Measurements from ENCODE around the gene MED12L.

MED12L gene

DNA sequence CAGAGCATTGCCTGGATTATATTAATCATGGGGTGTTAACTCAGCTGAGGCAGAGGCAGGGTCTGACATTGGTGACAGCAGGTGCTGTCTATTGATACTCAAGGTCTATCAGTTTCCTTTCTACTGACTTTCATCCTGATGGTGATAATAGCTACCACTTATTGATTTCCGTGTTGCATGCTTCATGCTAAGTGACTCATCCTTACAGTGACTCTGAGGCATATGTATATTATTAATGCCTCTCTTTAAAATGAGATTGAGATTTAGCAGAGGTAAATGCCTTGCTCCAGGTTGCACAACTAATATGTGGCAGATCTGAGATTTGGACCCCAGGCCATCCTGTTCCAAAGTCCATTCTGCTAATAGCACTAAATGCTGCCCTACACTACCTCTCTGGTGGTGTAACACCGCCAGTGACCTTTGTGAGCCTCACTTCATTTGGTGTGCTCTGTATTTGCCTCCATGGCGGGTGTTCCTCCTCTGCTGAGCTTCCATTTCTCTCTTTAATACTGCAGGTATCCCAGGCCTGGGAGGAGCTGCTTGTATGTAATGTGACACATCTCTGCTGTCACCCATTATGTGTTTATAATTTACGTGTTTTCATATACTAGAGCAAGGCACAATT is 67.1 kb downstream of the MED12L start:
- DNase-seq (ENCODE audit: extremely low read depth, low read depth): no peak
- TF ChIP-seq, protein P1, sequence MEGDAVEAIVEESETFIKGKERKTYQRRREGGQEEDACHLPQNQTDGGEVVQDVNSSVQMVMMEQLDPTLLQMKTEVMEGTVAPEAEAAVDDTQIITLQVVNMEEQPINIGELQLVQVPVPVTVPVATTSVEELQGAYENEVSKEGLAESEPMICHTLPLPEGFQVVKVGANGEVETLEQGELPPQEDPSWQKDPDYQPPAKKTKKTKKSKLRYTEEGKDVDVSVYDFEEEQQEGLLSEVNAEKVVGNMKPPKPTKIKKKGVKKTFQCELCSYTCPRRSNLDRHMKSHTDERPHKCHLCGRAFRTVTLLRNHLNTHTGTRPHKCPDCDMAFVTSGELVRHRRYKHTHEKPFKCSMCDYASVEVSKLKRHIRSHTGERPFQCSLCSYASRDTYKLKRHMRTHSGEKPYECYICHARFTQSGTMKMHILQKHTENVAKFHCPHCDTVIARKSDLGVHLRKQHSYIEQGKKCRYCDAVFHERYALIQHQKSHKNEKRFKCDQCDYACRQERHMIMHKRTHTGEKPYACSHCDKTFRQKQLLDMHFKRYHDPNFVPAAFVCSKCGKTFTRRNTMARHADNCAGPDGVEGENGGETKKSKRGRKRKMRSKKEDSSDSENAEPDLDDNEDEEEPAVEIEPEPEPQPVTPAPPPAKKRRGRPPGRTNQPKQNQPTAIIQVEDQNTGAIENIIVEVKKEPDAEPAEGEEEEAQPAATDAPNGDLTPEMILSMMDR (IDR thresholded peaks at IDR 0.05; ENCODE audit: low read depth, low read length): no peak

DNA sequence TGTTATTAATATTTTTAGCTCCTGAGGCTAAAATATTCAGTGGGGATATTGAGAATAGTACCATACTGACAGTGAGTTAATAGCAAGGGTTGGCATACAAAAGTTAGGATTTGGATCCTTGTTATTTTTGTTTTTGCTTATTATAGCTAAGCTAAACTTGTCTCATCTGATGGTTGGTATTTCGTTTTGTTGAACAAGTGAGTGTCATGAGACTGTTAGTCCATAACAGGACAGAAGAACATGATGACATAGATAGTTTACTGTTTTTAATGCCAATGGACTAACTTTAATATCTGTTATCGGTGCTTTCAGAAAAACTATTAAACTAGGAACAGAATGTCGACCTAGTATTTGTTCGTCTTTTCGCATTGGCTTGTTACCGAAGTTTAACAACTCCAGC is 69.1 kb downstream of the MED12L start:
- no peak for DNase-seq (ENCODE audit: extremely low read depth, low read depth)
- TF ChIP-seq, protein P1 (IDR thresholded peaks at IDR 0.05; ENCODE audit: low read depth, low read length): no peak

DNA sequence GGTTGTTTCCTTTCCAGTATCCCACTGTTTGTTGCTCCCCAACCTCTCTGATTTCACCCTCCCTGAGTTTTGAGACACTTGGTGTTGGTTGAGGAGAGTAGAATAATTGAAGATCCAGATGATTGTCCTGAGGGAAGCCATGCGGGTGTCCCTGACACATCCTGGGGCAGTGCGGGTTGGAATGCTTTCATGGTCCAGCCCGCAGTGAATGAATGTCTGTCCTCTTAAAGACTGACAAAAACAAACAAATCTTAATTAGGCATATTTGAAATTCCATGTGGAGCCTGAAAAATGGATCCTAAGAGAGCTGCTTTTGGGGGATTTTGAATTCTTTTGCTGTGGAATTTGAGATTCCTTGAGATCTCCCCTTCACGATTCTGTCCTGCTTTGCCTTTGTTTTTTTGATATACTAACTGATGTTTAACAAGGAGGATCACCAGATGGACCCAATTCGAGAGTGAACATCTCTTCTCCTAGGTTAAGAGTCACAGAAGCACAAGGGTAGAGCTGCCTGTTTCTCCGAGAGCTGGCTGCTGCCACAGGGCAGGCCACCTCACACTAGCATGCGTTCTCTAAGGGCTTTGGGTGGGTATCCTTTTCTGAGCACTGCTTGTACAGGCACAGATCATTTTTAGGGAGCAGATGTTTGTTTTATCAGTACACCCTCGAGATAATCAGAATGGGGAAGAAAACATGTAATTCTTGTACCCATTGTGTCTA is 70.1 kb downstream of the MED12L start:
- TF ChIP-seq, protein P1 (IDR thresholded peaks at IDR 0.05; ENCODE audit: low read depth, low read length): no peak
- no peak for DNase-seq (ENCODE audit: extremely low read depth, low read depth)

DNA sequence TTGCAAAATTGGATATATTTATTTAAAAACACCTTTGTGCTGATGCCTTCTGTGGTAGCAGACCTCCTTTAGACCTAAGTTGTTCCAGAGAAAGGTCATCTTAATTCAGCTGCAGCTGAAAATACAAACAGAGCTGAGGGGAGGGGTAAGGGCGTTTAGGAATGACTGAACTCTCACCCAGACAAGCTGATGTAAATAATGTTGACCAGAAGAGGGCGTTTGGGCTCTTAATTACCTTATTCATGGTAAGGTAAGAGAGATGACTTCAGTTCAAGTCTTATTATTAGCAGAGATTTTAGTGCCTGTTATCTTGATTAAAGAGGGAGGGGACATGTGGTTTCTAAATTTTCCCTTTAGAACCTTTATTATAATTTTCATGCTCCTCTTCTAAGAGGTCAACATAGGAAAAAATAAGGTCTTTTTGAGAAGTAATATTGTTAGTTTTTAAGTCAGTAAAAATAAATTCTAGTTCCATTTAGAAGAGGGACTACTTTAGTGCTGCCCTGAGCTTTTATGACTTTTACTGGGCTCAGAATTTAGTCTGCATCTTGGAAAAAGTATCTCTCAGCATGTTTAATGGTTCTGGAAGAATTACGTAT is 71.3 kb downstream of the MED12L start:
- TF ChIP-seq, protein P1 (IDR thresholded peaks at IDR 0.05; ENCODE audit: low read depth, low read length): peak; percentile 51
- no peak for DNase-seq (ENCODE audit: extremely low read depth, low read depth)

DNA sequence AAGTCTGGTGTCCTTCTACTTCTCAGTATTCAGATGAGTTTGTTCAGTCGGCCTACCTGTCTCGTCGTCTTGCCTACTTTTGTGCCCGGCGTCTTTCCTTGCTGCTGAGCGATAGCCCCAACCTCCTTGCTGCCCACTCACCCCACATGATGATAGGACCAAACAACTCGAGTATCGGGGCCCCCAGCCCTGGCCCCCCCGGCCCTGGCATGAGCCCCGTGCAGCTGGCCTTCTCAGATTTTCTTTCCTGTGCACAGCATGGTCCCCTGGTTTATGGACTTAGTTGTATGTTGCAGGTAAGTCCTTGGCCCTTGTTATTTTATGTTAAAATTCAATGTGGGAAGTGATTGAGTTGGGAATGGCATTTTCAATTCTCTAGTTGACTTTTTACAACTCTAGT is 74.3 kb downstream of the MED12L start:
- TF ChIP-seq, protein P1 (IDR thresholded peaks at IDR 0.05; ENCODE audit: low read depth, low read length): no peak
- no peak for DNase-seq (ENCODE audit: extremely low read depth, low read depth)

DNA sequence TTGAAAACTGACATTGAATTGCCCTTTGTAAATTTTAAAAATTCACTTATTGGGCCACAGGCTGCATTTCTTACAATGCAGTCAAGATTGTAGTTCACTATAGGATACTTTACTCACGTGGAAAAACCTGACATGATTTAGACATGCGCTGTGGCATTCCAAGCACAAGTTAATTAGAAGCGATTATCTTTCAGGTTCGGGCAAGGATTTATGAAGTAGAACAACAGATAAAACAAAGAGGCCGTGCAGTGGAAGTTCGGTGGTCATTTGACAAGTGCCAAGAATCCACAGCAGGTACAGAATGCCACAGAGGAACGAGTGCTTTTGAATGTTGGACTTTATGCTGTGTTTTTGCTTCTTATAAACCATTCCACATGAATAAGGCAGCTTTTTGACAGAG is 79.8 kb downstream of the MED12L start:
- TF ChIP-seq, protein P1 (IDR thresholded peaks at IDR 0.05; ENCODE audit: low read depth, low read length): no peak
- DNase-seq (ENCODE audit: extremely low read depth, low read depth): no peak

DNA sequence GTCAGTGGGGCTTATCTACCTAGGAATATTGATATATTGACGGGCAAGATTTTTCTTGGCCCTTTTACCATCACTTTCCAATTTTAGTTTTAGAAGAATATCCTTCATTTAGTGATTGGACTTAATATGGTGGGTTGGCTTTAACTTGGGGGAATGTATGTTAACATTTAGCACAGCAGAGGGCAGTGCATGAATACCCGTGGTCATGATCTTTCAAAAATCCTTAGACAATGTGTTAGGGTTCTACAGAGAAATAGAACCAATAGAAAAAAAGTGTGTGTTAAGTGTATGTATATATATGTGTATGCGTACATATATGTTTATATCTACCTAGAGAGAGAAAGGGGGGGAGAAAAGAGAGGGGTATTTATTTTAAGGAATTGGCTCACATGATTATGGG is 80.7 kb downstream of the MED12L start:
- DNase-seq (ENCODE audit: extremely low read depth, low read depth): no peak
- TF ChIP-seq, protein P1 (IDR thresholded peaks at IDR 0.05; ENCODE audit: low read depth, low read length): no peak; the same call in 1 of the 2 replicates

Data from AG09319 (cell line).